Mesenchymal stem cell (in vitro differentiated cells and primary cell): ENCODE data around the gene SFMBT2.
A peak's percentile ranks its signal among the peaks of the same experiment; 100 is the strongest.

Experiments
- DNase-seq: peaks from one replicate; pipeline ENCODE4 v3.0.0-alpha.2; 2013
- H2AFZ ChIP-seq: one replicate; pipeline ENCODE4 v1.6.1; 2013; ENCODE audit warnings: low read depth, mild to moderate bottlenecking, control low read depth, inconsistent platforms, low read length, moderate library complexity
- H2AK5ac ChIP-seq: 2 replicates; pipeline ENCODE4 v1.6.1; 2013; ENCODE audit warnings: low read length, moderate library complexity, mild to moderate bottlenecking, inconsistent platforms; ENCODE audit not compliant: severe bottlenecking
- H2BK120ac ChIP-seq: one replicate; pipeline ENCODE4 v1.6.1; 2013; ENCODE audit warnings: low read depth, mild to moderate bottlenecking, inconsistent platforms, low read length, moderate library complexity
- H2BK12ac ChIP-seq, 2 experiments: one replicate each; pipeline ENCODE4 v1.6.1; 2013; ENCODE audit warnings: inconsistent platforms in 2 of 2, low read length in 2 of 2, mild to moderate bottlenecking in 2 of 2, moderate library complexity in 2 of 2, control low read depth in 1 of 2
- H2BK15ac ChIP-seq: one replicate; pipeline ENCODE4 v1.6.1; 2013; ENCODE audit warnings: mild to moderate bottlenecking, low read depth, inconsistent platforms; ENCODE audit not compliant: poor library complexity, severe bottlenecking
- H2BK5ac ChIP-seq: 2 replicates; pipeline ENCODE4 v1.6.1; 2013; ENCODE audit warnings: low read depth, mild to moderate bottlenecking, low read length, control low read depth, inconsistent platforms; ENCODE audit not compliant: poor library complexity, severe bottlenecking
- H3K14ac ChIP-seq, 2 experiments: one replicate each; pipeline ENCODE4 v1.6.1; 2013; ENCODE audit warnings: inconsistent platforms in 2 of 2, low read length in 2 of 2, control low read depth in 1 of 2, mild to moderate bottlenecking in 1 of 2, moderate library complexity in 1 of 2
- H3K18ac ChIP-seq, 2 experiments: one replicate each; pipeline ENCODE4 v1.6.1; 2013; ENCODE audit warnings: inconsistent platforms in 2 of 2, low read length in 2 of 2, control low read depth in 1 of 2, low read depth in 1 of 2, mild to moderate bottlenecking in 1 of 2
- H3K23ac ChIP-seq, 2 experiments: one replicate each; pipeline ENCODE4 v1.6.1; 2013; ENCODE audit warnings: inconsistent platforms in 2 of 2, low read length in 2 of 2, mild to moderate bottlenecking in 2 of 2, moderate library complexity in 2 of 2, control low read depth in 1 of 2
- H3K27ac ChIP-seq: 2 replicates; pipeline ENCODE4 v1.5.1; 2013; ENCODE audit warnings: mild to moderate bottlenecking, moderate library complexity, low read length, control low read depth, inconsistent platforms; ENCODE audit not compliant: poor library complexity, severe bottlenecking
- H3K27me3 ChIP-seq, 2 experiments: 2 replicates each; pipeline versions ENCODE4 v1.6.1 to v1.7.0; 2013; ENCODE audit warnings: low read length in 2 of 2, mild to moderate bottlenecking in 2 of 2, moderate library complexity in 2 of 2, control low read depth in 1 of 2, inconsistent platforms in 1 of 2; ENCODE audit not compliant: control insufficient read depth in 1 of 2, insufficient read depth in 1 of 2
- H3K36me3 ChIP-seq, 2 experiments: 2 replicates each; pipeline versions ENCODE4 v1.6.1 to v1.7.0; 2013; ENCODE audit warnings: low read length in 2 of 2, control low read depth in 1 of 2, inconsistent platforms in 1 of 2, low read depth in 1 of 2, mild to moderate bottlenecking in 1 of 2; ENCODE audit not compliant: insufficient read depth in 2 of 2, control insufficient read depth in 1 of 2
- H3K4ac ChIP-seq, 2 experiments: one replicate each; pipeline ENCODE4 v1.6.1; 2013; ENCODE audit warnings: inconsistent platforms in 2 of 2, low read length in 2 of 2, mild to moderate bottlenecking in 2 of 2, moderate library complexity in 2 of 2, control low read depth in 1 of 2, low read depth in 1 of 2
- H3K4me1 ChIP-seq: 2 replicates; pipeline ENCODE4 v1.6.1; 2013; ENCODE audit warnings: low read depth, low read length, control low read depth; ENCODE audit not compliant: control insufficient read depth, insufficient read depth
- H3K4me2 ChIP-seq: 2 replicates; pipeline ENCODE4 v1.6.1; 2013; ENCODE audit warnings: low read length, mild to moderate bottlenecking, inconsistent platforms; ENCODE audit not compliant: poor library complexity, severe bottlenecking
- H3K4me3 ChIP-seq, 2 experiments: 2 replicates each; pipeline versions ENCODE4 v1.5.1 to v1.7.0; 2013; ENCODE audit warnings: low read length in 2 of 2, mild to moderate bottlenecking in 2 of 2, control low read depth in 1 of 2, low read depth in 1 of 2; ENCODE audit not compliant: insufficient read depth in 1 of 2
- H3K79me1 ChIP-seq: replicated peaks from 2 replicates; pipeline ENCODE4 v1.6.1; 2013; ENCODE audit warnings: mild to moderate bottlenecking, control low read depth, low read length, inconsistent platforms; ENCODE audit not compliant: poor library complexity, severe bottlenecking
- H3K9ac ChIP-seq: 2 replicates; pipeline ENCODE4 v1.7.0; 2013; ENCODE audit warnings: mild to moderate bottlenecking, low read length, moderate library complexity
- H3K9me3 ChIP-seq: 2 replicates; pipeline ENCODE4 v1.7.0; 2013; ENCODE audit warnings: mild to moderate bottlenecking, low read length; ENCODE audit not compliant: control insufficient read depth
- H4K8ac ChIP-seq: one replicate; pipeline ENCODE4 v1.6.1; 2013; ENCODE audit warnings: inconsistent platforms, mild to moderate bottlenecking, low read length, moderate library complexity
- H4K91ac ChIP-seq: one replicate; pipeline ENCODE4 v1.6.1; 2013; ENCODE audit warnings: mild to moderate bottlenecking, low read length, inconsistent platforms
- WGBS: methylation state at CpG from one replicate; pipeline ENCODE4 v1.1.7; 2013; ENCODE audit warnings: mixed read lengths; 5-methylcytosine and 5-hydroxymethylcytosine counted together

The SFMBT2 gene

GRCh38 chr10:7165500-7166177, 245.2 kb downstream of the SFMBT2 start:
- H3K14ac ChIP-seq = no peak overlapping the region
- no peaks in the 10 kb centered on the region for H3K4me1 ChIP-seq
- no peak overlapping the region for H2BK15ac ChIP-seq
- no peak overlapping the region for H2AFZ ChIP-seq
- no peak overlapping the region for H3K27ac ChIP-seq
- no peak overlapping the region for H3K4me3 ChIP-seq
- no peak overlapping the region for H3K9ac ChIP-seq
- H4K8ac ChIP-seq = no peak overlapping the region
- H3K18ac ChIP-seq = no peak overlapping the region
- H3K27me3 ChIP-seq = no peaks in the 10 kb centered on the region
- H3K4ac ChIP-seq = no peak overlapping the region
- DNase-seq = no peak
- H3K23ac ChIP-seq = no peak overlapping the region
- H3K9me3 ChIP-seq = no peaks in the 10 kb centered on the region
- 100% methylated on average over 2 of the region's 4 CpGs for WGBS
- H3K36me3 ChIP-seq = peaks cover 0 to 18% of the 10 kb centered on the region in 2 experiments
- no peak overlapping the region for H2BK12ac ChIP-seq
- no peak overlapping the region for H2AK5ac ChIP-seq
- H3K79me1 ChIP-seq = no peaks in the 10 kb centered on the region
- H2BK120ac ChIP-seq = no peak overlapping the region
- no peak overlapping the region for H4K91ac ChIP-seq
- H3K4me2 ChIP-seq = no peak overlapping the region
- H2BK5ac ChIP-seq = no peak overlapping the region

- no peak overlapping the region for H3K14ac ChIP-seq
- WGBS = 94% methylated on average over 8 of the region's 8 CpGs
- no peak overlapping the region for H3K18ac ChIP-seq
- H2BK5ac ChIP-seq = no peak overlapping the region
- no peak overlapping the region for H4K91ac ChIP-seq
- H3K36me3 ChIP-seq = peaks cover 0 to 16% of the 10 kb centered on the region in 2 experiments
- H4K8ac ChIP-seq = no peak overlapping the region
- no peak overlapping the region for H3K9ac ChIP-seq
- no peaks in the 10 kb centered on the region for H3K79me1 ChIP-seq
- no peak overlapping the region for H3K4me3 ChIP-seq
- H3K27ac ChIP-seq = no peak overlapping the region
- H3K27me3 ChIP-seq = no peaks in the 10 kb centered on the region
- H3K4ac ChIP-seq = no peak overlapping the region
- H2BK12ac ChIP-seq = no peak overlapping the region
- DNase-seq = no peak
- no peak overlapping the region for H3K4me2 ChIP-seq
- no peak overlapping the region for H2AK5ac ChIP-seq
- no peaks in the 10 kb centered on the region for H3K9me3 ChIP-seq
- H2AFZ ChIP-seq = no peak overlapping the region
- no peak overlapping the region for H3K23ac ChIP-seq
- H3K4me1 ChIP-seq = no peaks in the 10 kb centered on the region
- H2BK120ac ChIP-seq = no peak overlapping the region
- H2BK15ac ChIP-seq = no peak overlapping the region
Observed at GRCh38 chr10:7164955-7165354, 245.9 kb downstream of the SFMBT2 start.

DNA sequence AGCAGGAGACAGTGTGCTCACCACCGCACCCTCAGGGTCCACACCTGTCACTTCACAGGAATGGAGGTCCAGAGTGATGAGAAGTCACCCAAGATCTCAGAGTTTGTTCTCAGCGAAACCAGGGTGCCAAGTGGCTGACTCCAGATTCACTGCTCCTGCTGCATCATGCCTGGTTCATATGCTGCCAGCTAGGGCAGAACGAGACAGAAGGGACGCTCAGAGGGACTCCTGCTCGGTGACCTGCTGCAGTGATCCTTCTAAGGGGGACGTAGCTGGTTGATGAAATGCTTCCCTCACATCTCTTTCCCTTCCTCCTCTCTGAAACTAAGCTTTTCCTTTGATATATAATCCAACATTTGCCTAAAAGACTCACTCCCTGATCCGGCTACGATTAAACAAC, 248.5 kb downstream of the SFMBT2 start:
- no peak overlapping the region for H4K91ac ChIP-seq
- peak overlapping the region; percentile 70 for H3K9ac ChIP-seq
- no peak overlapping the region for H3K14ac ChIP-seq
- H2AK5ac ChIP-seq = no peak overlapping the region
- H4K8ac ChIP-seq = no peak overlapping the region
- H3K79me1 ChIP-seq = no peaks in the 10 kb centered on the region
- no peak overlapping the region for H2AFZ ChIP-seq
- no peak overlapping the region for H2BK120ac ChIP-seq
- no peak for DNase-seq
- H2BK15ac ChIP-seq = no peak overlapping the region
- no peak overlapping the region for H3K4ac ChIP-seq
- H3K27me3 ChIP-seq = no peaks in the 10 kb centered on the region
- peak overlapping the region in 1 of 2 experiments; percentile 66 for H3K4me3 ChIP-seq
- no peak overlapping the region for H3K23ac ChIP-seq
- H2BK5ac ChIP-seq = no peak overlapping the region
- no peak overlapping the region for H3K27ac ChIP-seq
- H2BK12ac ChIP-seq = no peak overlapping the region
- WGBS = 93% methylated on average over 8 of the region's 8 CpGs
- peaks cover 0 to 12% of the 10 kb centered on the region in 2 experiments for H3K36me3 ChIP-seq
- no peaks in the 10 kb centered on the region for H3K4me1 ChIP-seq
- no peak overlapping the region for H3K4me2 ChIP-seq
- H3K9me3 ChIP-seq = no peaks in the 10 kb centered on the region
- H3K18ac ChIP-seq = no peak overlapping the region

DNA sequence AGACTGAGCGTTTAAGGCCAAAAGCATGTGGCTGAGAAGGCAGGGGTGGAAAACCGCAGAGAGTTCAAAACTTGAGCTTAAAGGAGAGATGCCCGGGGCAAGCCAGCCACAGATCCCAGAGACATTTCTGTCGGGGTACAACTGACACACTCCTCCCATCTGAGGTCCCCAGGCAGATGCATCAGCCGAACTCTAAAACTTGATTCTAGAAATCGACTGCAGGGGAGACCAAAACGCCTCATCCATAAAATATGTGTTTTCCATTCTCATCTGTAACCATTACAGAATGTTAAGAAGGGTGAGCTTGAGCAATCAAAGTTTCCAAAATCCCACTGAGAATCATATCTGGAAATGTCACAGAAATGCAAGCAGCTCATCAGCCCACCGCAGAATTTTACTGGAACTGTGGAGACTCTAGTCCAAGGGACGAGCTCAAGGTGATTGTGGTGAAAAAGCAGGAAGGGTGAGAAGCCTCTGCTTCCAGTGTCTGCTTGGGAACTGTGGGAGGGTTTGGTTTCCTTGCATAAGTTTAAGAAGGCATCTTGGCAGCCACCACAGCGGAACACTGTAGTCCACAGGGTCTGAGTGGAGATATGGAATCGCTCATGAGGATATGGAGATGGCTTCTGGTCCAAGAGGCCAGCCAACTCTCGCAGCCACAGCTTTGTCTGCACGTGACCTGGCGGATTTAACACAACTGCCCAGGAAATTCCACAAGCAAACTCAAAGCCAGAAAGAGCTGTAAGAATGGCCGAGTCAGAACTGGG, 249.2 kb downstream of the SFMBT2 start:
- Histone ChIP-seq H3K4me1 (no peaks in the 10 kb centered on the region), H3K9me3 (no peaks in the 10 kb centered on the region), H2BK15ac (no peak overlapping the region), H3K23ac (no peak overlapping the region), H3K9ac (peak overlapping the region; percentile 70), H4K8ac (no peak overlapping the region), H3K36me3 (peaks cover 0 to 12% of the 10 kb centered on the region in 2 experiments), H3K27me3 (no peaks in the 10 kb centered on the region), H3K18ac (no peak overlapping the region), H2AFZ (no peak overlapping the region), H2BK120ac (no peak overlapping the region), H2BK12ac (no peak overlapping the region), H3K4me2 (no peak overlapping the region), H3K79me1 (no peaks in the 10 kb centered on the region), H4K91ac (no peak overlapping the region), H3K14ac (no peak overlapping the region), H3K4ac (no peak overlapping the region), H2AK5ac (no peak overlapping the region), H2BK5ac (no peak overlapping the region), H3K4me3 (peak overlapping the region in 1 of 2 experiments; percentile 66), H3K27ac (no peak overlapping the region)
- 97% methylated on average over 13 of the region's 15 CpGs for WGBS
- no peak for DNase-seq
